ENCODE results near the gene PLEKHB2.

- TF ChIP-seq, protein P1, sequence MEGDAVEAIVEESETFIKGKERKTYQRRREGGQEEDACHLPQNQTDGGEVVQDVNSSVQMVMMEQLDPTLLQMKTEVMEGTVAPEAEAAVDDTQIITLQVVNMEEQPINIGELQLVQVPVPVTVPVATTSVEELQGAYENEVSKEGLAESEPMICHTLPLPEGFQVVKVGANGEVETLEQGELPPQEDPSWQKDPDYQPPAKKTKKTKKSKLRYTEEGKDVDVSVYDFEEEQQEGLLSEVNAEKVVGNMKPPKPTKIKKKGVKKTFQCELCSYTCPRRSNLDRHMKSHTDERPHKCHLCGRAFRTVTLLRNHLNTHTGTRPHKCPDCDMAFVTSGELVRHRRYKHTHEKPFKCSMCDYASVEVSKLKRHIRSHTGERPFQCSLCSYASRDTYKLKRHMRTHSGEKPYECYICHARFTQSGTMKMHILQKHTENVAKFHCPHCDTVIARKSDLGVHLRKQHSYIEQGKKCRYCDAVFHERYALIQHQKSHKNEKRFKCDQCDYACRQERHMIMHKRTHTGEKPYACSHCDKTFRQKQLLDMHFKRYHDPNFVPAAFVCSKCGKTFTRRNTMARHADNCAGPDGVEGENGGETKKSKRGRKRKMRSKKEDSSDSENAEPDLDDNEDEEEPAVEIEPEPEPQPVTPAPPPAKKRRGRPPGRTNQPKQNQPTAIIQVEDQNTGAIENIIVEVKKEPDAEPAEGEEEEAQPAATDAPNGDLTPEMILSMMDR (IDR thresholded peaks at IDR 0.05 in 2 of 3, conservative IDR thresholded peaks at IDR 0.05 in 1 of 3; ENCODE audit: control insufficient read depth in 2 of 3, extremely low read depth in 1 of 3, insufficient read depth in 1 of 3, low read depth in 3 of 3, low read length in 3 of 3) = no peak
- TF ChIP-seq JUND (IDR thresholded peaks at IDR 0.05; ENCODE audit: low read depth, low read length) (no peak), NFYB (IDR thresholded peaks at IDR 0.05; ENCODE audit: insufficient read depth, low read depth, low read length) (no peak), USF2 (IDR thresholded peaks at IDR 0.05; ENCODE audit: borderline replicate concordance, low read depth, low read length) (no peak), DPF2 (IDR thresholded peaks at IDR 0.05) (no peak), FOXM1 (IDR thresholded peaks at IDR 0.05; ENCODE audit: low read depth, low read length) (no peak), BHLHE40 (IDR thresholded peaks at IDR 0.05; ENCODE audit: borderline replicate concordance in 1 of 2, low read depth in 2 of 2, low read length in 1 of 2) (no peak), NR2C2 (IDR thresholded peaks at IDR 0.05; ENCODE audit: borderline replicate concordance, control insufficient read depth, insufficient read length, low read depth) (no peak), SIN3A (IDR thresholded peaks at IDR 0.05; ENCODE audit: low read depth, low read length) (no peak), RAD21 (IDR thresholded peaks at IDR 0.05; ENCODE audit: insufficient read depth, low read depth, low read length) (no peak)
Observed at GRCh38 chr2:131143803-131144202, 38.7 kb downstream of the PLEKHB2 start.

Data from GM12878 (cell line).